Measurements from ENCODE around the gene NLRP6.
"Not testable (repeated sequence)": the region's sequence is repeated elsewhere in the genome, so short reads cannot be mapped to it uniquely, and the experiment has no call there.

Gene NLRP6

DNA sequence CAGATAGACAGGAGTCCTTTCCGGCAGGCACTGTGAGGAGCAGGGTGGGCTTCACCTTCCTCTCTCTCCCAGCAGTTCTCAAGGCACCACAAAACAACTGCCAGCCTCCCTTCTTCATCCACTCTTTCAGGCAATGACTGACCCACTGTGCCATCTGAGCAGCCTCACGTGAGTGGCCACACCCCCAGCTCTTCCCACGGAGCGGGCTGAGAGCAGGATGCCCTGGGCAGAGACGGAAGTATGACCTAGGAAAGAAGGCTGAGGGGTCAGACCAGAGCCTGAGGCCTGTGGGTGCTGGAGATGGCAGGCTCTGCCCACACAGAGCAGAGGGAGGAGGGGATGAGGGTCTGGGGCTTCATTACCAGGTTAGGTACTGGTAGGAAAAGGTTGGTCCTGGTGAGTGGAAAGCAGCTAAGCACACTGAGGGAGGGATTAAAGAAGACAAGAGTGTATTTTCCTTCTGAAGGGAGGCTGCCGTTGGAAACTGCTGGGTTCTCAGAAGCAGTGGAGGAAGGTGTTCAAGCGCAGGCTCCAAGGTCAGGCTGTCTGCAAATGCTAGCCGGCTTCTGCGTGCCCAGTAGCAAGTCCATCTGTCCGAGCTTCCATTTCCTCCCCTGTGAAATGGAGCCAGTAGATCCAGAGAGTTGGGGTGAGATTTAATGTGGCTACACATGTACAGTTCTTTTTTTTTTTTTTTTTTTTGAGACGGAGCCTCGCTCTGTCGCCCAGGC, 4.6 kb downstream of the NLRP6 start:
- no peak overlapping the region for H3K4me3 ChIP-seq (ENCODE audit: low read depth, low read length)
- TF ChIP-seq, protein P1, sequence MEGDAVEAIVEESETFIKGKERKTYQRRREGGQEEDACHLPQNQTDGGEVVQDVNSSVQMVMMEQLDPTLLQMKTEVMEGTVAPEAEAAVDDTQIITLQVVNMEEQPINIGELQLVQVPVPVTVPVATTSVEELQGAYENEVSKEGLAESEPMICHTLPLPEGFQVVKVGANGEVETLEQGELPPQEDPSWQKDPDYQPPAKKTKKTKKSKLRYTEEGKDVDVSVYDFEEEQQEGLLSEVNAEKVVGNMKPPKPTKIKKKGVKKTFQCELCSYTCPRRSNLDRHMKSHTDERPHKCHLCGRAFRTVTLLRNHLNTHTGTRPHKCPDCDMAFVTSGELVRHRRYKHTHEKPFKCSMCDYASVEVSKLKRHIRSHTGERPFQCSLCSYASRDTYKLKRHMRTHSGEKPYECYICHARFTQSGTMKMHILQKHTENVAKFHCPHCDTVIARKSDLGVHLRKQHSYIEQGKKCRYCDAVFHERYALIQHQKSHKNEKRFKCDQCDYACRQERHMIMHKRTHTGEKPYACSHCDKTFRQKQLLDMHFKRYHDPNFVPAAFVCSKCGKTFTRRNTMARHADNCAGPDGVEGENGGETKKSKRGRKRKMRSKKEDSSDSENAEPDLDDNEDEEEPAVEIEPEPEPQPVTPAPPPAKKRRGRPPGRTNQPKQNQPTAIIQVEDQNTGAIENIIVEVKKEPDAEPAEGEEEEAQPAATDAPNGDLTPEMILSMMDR (IDR thresholded peaks at IDR 0.05; ENCODE audit: insufficient read depth, low read depth, low read length, missing control alignments), result no peak
- DNase-seq (ENCODE audit: low read depth), result no peak

DNA sequence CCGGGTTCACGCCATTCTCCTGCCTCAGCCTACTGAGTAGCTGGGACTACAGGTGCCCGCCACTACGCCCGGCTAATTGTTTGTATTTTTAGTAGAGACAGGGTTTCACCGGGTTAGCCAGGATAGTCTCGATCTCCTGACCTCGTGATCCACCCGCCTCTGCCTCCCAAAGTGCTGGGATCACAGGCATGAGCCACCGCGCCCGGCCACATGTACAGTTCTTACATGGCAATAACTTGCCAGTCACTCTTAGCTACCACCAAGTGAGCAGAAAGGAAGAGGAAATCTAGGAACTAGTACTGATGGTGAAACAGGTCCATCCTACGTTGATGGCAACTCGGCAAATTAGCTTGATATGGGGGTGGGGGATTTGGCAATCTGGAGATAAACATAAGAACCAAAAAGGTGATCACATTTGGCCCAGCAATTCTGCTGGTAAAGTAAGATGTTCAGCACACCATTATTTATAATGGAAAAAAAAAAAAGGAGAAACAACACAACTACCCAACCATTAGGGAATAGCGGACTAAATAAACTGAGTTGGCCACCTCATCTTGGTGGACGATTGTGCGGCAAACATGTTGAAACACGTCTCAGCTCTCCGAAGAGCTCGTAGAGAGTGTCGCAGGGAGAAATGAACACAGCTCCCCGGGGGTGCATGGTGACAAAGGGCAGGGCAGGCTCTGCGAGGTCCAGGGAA, 5.3 kb downstream of the NLRP6 start:
- H3K4me3 ChIP-seq (ENCODE audit: low read depth, low read length), result no peak overlapping the region
- no peak for DNase-seq (ENCODE audit: low read depth)
- TF ChIP-seq, protein P1 (IDR thresholded peaks at IDR 0.05; ENCODE audit: insufficient read depth, low read depth, low read length, missing control alignments), result no peak

DNA sequence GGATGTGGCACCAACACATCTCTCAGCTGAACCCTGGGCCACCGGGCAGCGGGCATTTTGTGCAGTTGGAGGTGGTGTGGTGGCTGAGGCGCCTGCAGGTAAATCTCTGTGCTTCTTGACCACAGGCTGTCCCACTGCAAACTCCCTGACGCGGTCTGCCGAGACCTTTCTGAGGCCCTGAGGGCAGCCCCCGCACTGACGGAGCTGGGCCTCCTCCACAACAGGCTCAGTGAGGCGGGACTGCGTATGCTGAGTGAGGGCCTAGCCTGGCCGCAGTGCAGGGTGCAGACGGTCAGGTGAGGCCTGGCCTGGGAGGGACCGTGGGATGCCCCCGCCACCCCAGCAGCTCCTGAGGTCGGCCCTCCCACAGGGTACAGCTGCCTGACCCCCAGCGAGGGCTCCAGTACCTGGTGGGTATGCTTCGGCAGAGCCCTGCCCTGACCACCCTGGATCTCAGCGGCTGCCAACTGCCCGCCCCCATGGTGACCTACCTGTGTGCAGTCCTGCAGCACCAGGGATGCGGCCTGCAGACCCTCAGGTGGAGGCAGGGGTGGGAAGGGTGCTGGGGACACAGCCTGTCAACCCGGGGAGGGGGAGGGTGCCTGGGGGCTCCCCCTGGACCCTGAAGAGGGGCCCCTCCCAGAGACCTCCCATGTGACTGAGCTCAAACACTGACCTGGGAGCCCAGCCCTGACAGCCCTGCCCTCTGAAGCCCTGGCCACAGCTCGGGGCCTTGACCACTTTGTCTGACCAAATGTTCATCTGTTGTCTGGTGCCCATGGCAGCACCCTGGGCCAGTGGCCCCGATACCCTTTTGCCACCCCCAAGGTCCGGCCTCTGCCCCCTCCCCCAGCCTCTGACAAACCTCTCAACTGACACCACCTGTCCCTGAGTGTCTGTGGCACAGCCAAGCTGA, 6.2 kb downstream of the NLRP6 start:
- DNase-seq (ENCODE audit: low read depth), result no peak
- TF ChIP-seq, protein P1 (IDR thresholded peaks at IDR 0.05; ENCODE audit: insufficient read depth, low read depth, low read length, missing control alignments), result no peak
- no peak overlapping the region for H3K4me3 ChIP-seq (ENCODE audit: low read depth, low read length)

DNA sequence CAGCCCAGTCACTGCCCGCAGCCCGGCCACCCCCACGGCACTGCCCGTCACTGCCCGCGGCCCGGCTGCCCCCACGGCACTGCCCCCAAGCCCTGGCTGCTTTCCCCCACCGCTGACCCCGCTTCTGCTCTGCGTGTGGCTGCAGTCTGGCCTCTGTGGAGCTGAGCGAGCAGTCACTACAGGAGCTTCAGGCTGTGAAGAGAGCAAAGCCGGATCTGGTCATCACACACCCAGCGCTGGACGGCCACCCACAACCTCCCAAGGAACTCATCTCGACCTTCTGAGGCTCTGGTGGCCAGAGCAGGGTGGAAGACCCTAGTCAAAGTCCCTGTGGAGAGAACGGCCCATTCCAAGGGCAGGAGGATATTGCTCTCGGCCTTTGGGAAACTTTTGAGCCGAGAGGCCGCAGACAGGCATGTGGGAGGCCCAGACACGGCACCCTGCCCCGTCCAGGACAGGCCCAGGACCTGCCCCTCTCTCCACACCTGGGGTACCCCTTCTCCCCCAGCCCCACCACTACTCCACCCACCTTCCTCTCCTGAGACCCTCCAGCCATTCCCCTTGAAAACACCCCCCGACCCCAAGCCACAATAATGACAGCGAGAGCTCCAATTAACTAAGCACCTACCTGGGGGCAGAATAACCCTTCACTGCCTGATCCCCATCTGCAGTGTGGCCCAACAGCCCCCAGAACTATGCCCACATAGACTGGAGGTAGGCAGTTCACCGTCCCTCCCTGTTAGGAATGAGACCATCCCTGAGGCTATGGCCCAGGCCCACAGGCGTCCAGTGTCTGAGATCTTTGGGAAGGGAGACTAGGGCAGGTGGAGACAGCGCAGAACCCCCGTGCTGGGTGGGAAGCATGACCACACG, 7.0 kb downstream of the NLRP6 start:
- H3K4me3 ChIP-seq (ENCODE audit: low read depth, low read length), result no peak overlapping the region
- DNase-seq (ENCODE audit: low read depth), result no peak

DNA sequence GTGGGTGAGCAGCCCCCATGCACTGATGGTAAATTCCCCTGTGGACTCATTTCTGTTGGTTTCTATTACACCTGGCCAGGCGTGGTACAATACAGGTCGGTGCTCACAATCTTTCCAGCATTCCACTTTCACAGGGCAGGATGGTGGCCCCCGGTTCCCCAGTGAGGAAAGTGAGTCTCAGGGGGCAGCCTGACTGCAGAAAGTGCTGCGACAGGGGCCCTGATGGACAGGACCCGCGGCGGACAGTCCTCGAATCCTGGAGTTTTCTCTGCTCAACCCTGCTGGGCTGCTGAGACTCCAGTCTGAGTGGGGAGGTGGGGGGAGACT, 7.7 kb downstream of the NLRP6 start:
- TF ChIP-seq, protein P1 (IDR thresholded peaks at IDR 0.05; ENCODE audit: insufficient read depth, low read depth, low read length, missing control alignments), result no peak

More for the DNA sequence above, 7.0 kb downstream of the NLRP6 start:
- TF ChIP-seq, protein P1 (IDR thresholded peaks at IDR 0.05; ENCODE audit: insufficient read depth, low read depth, low read length, missing control alignments), result no peak

DNA sequence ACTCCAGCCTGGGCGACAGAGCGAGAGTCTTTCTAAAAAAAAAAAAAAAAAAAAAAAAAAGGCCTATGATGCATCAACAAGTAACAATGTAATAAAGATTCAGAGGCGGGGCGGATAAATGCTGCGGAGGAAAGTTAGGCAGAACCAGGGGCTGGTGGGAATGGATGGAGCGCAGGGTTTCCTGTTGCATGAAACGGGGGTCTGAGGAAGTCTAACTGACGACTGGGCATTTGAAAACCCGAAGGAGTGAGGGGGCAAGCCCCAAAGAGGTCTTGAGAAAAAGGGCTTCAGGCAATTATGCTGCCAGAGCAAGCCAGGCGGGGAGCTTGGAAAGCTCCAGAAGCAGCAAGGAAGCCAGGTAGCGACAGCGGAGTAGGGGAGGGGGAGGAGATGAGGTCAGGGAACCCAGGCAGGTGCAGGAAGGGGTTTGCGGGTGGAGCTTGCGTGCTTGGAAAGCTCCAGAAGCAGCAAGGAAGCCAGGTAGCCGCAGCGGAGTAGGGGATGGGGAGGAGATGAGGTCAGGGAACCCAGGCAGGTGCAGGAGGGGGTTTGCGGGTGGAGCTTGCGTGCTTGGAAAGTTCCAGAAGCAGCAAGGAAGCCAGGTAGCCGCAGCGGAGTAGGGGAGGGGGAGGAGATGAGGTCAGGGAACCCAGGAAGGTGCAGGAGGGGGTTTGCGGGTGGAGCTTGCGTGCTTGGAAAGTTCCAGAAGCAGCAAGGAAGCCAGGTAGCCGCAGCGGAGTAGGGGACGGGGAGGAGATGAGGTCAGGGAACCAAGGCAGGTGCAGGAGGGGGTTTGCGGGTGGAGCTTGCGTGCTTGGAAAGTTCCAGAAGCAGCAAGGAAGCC, 9.0 kb downstream of the NLRP6 start:
- not testable (repeated sequence) for DNase-seq (ENCODE audit: low read depth); H3K4me3 ChIP-seq (ENCODE audit: low read depth, low read length)

More for the DNA sequence above, 7.7 kb downstream of the NLRP6 start:
- no peak for DNase-seq (ENCODE audit: low read depth)
- no peak overlapping the region for H3K4me3 ChIP-seq (ENCODE audit: low read depth, low read length)

Measured in GM12865 (cell line).